ENCODE results near the gene CTNND2.

- no peak for TF ChIP-seq CTCF (conservative IDR thresholded peaks at IDR 0.05; ENCODE audit: low read depth, low read length)
- TF ChIP-seq EZH2 (IDR thresholded peaks at IDR 0.05; ENCODE audit: borderline replicate concordance, low read depth, low read length, poor library complexity, severe bottlenecking): no peak
These were observed 51.5 kb downstream of the CTNND2 start for GRCh38 chr5:11852717-11853087.

Data from A673 (cell line).